ENCODE results near the gene PCDHA7.
"Not testable (repeated sequence)": the region's sequence is repeated elsewhere in the genome, so short reads cannot be mapped to it uniquely, and the experiment has no call there.

The PCDHA7 gene

GRCh38 chr5:140822969-140823368, 11.1 kb upstream of the PCDHA7 start:
- DNase-seq (ENCODE audit: low read depth, low spot score): not testable (repeated sequence)

GRCh38 chr5:140823475-140823874, 10.6 kb upstream of the PCDHA7 start:
- DNase-seq (ENCODE audit: low read depth, low spot score): no peak

DNA sequence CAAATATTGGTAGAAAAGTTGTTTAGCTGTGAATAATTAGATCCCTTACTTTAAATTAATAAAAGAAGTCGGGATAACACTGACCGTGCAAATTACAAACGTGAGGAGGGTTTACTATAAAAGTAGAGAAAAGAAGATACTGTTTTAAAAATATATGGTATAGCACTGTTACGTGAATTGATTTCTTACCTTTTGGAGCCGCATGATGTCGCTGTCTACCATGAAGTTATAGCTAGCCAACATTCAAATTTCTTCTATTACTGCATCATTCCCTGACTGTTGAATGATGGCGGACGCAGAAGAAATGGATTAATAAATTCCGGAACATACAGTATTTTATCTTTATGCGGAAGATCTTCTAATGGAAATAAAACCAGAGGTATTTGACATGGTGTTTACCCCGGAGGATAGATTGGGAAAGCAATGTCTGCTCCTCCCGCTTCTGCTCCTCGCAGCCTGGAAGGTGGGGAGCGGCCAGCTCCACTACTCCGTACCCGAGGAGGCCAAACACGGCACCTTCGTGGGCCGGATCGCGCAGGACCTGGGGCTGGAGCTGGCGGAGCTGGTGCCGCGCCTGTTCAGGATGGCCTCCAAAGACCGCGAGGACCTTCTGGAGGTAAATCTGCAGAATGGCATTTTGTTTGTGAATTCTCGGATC, 6.2 kb upstream of the PCDHA7 start, which contains the start of gene PCDHA6:
TSS of gene PCDHA6 (plus strand) at position 257 of the 658 bp plus-strand sequence. CDS start at position 389, 132 bp downstream.
- DNase-seq (ENCODE audit: low read depth, low spot score): no peak

- DNase-seq (ENCODE audit: low read depth, low spot score): no peak
Observed at GRCh38 chr5:140828362-140828737, 5.7 kb upstream of the PCDHA7 start.

DNA sequence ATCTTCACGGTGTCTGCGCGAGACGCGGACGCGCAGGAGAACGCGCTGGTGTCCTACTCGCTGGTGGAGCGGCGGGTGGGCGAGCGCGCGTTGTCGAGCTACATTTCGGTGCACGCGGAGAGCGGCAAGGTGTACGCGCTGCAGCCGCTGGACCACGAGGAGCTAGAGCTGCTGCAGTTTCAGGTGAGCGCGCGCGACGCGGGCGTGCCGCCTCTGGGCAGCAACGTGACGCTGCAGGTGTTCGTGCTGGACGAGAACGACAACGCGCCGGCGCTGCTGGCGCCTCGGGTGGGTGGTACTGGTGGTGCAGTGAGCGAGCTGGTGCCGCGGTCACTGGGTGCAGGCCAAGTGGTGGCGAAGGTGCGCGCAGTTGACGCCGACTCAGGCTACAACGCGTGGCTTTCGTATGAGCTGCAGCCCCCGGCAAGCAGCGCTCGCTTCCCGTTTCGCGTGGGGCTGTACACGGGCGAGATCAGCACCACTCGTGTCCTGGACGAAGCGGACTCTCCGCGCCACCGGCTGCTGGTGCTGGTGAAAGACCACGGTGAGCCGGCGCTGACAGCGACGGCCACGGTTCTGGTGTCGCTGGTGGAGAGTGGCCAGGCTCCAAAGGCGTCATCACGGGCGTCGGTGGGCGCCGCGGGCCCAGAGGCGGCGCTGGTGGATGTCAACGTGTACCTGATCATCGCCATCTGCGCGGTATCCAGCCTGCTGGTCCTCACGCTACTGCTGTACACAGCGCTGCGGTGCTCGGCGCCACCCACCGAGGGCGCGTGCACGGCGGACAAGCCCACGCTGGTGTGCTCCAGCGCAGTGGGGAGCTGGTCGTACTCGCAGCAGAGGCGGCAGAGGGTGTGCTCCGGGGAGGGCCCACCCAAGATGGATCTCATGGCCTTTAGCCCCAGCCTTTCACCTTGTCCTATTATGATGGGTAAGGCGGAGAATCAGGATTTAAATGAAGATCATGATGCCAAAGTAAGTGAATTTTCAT, 4.3 kb upstream of the PCDHA7 start:
- DNase-seq (ENCODE audit: low read depth, low spot score): not testable (repeated sequence)

- DNase-seq (ENCODE audit: low read depth, low spot score): not testable (repeated sequence)
Observed at GRCh38 chr5:140834439-140835008, 455 bp downstream of the PCDHA7 start.

DNA sequence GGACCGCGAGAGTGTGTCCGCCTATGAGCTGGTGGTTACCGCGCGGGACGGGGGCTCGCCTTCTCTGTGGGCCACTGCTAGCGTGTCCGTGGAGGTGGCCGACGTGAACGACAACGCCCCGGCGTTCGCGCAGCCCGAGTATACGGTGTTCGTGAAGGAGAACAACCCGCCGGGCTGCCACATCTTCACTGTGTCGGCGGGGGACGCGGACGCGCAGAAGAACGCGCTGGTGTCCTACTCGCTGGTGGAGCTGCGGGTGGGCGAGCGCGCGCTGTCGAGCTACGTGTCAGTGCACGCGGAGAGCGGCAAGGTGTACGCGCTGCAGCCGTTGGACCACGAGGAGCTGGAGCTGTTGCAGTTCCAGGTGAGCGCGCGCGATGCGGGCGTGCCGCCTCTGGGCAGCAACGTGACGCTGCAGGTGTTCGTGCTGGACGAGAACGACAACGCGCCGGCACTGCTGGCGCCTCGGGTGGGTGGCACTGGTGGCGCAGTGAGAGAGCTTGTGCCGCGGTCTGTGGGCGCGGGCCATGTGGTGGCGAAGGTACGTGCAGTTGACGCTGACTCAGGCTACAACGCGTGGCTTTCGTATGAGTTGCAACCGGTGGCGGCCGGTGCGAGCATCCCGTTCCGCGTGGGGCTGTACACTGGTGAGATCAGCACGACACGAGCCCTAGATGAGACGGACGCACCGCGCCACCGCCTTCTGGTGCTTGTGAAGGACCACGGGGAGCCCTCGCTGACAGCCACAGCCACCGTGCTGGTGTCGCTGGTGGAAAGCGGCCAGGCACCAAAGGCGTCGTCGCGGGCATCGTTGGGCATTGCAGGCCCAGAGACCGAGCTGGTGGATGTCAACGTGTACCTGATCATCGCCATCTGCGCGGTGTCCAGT, 1.8 kb downstream of the PCDHA7 start:
- DNase-seq (ENCODE audit: low read depth, low spot score): no peak

GRCh38 chr5:140840978-140841962, 7.2 kb downstream of the PCDHA7 start, which contains the start of gene PCDHA8:
PCDHA8 (plus strand) TSS chr5:140841187; CDS start chr5:140841322, 135 bp downstream.
- no peak for DNase-seq (ENCODE audit: low read depth, low spot score)

DNA sequence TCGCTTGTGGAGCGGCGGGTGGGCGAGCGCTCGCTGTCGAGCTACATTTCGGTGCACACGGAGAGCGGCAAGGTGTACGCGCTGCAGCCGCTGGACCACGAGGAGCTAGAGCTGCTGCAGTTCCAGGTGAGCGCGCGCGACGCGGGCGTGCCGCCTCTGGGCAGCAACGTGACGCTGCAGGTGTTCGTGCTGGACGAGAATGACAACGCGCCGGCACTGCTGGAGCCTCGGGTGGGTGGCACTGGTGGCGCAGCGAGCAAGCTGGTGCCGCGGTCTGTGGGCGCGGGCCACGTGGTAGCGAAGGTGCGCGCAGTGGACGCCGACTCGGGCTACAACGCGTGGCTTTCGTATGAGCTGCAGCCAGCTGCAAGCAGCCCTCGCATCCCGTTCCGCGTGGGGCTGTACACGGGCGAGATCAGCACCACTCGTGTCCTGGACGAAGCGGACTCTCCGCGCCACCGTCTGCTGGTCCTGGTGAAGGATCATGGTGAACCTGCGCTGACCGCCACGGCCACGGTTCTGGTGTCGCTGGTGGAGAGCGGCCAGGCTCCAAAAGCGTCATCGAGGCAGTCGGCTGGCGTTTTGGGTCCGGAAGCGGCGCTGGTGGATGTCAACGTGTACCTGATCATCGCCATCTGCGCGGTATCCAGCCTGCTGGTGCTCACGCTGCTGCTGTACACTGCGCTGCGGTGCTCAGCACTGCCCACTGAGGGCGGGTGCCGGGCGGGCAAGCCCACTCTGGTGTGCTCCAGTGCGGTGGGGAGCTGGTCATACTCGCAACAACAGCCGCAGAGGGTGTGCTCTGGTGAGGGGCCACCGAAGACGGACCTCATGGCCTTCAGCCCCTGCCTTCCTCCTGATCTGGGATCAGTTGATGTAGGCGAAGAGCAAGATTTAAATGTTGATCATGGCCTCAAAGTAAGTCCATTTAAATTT, 9.0 kb downstream of the PCDHA7 start:
- no peak for DNase-seq (ENCODE audit: low read depth, low spot score)

DNA sequence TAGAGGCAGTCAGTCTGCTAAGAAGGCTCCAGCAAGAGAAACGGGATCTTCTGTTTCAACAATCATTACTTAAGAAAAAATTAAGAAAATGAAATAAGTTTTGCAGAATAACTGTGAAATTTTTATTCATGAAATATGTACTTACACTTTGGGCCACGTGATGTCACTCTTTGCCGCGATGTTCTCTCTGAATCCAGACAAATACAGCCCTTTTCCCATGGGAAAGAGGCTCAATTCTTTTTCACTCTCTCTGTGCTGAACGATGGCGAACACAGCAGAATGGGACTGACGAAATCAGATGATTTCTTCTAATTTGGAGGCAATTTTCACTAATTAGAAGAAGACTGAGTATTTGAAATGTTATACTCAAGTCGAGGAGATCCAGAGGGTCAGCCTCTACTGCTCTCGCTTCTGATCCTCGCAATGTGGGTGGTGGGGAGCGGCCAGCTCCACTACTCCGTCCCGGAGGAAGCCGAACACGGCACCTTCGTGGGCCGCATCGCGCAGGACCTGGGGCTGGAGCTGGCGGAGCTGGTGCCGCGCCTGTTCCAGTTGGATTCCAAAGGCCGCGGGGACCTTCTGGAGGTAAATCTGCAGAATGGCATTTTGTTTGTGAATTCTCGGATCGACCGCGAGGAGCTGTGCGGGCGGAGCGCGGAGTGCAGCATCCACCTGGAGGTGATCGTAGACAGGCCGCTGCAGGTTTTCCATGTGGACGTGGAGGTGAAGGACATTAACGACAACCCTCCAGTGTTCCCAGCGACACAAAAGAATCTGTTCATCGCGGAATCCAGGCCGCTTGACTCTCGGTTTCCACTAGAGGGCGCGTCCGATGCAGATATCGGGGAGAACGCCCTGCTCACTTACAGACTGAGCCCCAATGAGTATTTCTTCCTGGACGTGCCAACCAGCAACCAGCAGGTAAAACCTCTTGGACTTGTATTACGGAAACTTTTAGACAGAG, 14.4 kb downstream of the PCDHA7 start, which contains the start of gene PCDHA9:
TSS of gene PCDHA9 (plus strand) at position 244 of the 964 bp plus-strand sequence. CDS start at position 358, 114 bp downstream.
- not testable (repeated sequence) for DNase-seq (ENCODE audit: low read depth, low spot score)

DNA sequence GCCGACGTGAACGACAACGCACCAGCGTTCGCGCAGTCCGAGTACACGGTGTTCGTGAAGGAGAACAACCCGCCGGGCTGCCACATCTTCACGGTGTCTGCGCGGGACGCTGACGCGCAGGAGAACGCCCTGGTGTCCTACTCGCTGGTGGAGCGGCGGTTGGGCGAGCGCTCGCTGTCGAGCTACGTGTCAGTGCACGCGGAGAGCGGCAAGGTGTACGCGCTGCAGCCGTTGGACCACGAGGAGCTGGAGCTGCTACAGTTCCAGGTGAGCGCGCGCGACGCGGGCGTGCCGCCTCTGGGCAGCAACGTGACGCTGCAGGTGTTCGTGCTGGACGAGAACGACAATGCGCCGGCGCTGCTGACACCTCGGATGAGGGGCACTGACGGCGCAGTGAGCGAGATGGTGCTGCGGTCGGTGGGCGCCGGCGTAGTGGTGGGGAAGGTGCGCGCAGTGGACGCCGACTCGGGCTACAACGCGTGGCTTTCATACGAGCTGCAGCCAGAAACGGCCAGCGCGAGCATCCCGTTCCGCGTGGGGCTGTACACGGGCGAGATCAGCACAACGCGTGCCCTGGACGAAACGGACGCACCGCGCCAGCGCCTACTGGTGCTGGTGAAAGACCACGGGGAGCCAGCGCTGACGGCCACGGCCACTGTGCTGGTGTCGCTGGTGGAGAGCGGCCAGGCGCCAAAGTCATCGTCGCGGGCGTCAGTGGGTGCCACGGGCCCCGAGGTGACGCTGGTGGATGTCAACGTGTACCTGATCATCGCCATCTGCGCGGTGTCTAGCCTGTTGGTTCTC, 16.0 kb downstream of the PCDHA7 start:
- not testable (repeated sequence) for DNase-seq (ENCODE audit: low read depth, low spot score)

GRCh38 chr5:140855772-140856674, 22.0 kb downstream of the PCDHA7 start, which contains the start of gene PCDHA10:
PCDHA10 (plus strand) TSS chr5:140855897; CDS start chr5:140856049, 152 bp downstream.
- no peak for DNase-seq (ENCODE audit: low read depth, low spot score)

- DNase-seq (ENCODE audit: low read depth, low spot score): no peak
Observed at GRCh38 chr5:140857177-140857986, 23.3 kb downstream of the PCDHA7 start.

GRCh38 chr5:140857987-140858240, 23.8 kb downstream of the PCDHA7 start:
- no peak for DNase-seq (ENCODE audit: low read depth, low spot score)

Measured in brain pericyte (primary cell).